ENCODE data around the gene SLC2A10. TPM values are rescaled to one million over a fixed set of nuclear protein-coding genes. Genes with fewer than 3 reads are reported as not detected.
"Not testable (repeated sequence)": the region's sequence is repeated elsewhere in the genome, so short reads cannot be mapped to it uniquely, and the experiment has no call there.

SLC2A10 gene
- total RNA-seq, 1 experiment from 2014 or later = 4.2 TPM

DNA sequence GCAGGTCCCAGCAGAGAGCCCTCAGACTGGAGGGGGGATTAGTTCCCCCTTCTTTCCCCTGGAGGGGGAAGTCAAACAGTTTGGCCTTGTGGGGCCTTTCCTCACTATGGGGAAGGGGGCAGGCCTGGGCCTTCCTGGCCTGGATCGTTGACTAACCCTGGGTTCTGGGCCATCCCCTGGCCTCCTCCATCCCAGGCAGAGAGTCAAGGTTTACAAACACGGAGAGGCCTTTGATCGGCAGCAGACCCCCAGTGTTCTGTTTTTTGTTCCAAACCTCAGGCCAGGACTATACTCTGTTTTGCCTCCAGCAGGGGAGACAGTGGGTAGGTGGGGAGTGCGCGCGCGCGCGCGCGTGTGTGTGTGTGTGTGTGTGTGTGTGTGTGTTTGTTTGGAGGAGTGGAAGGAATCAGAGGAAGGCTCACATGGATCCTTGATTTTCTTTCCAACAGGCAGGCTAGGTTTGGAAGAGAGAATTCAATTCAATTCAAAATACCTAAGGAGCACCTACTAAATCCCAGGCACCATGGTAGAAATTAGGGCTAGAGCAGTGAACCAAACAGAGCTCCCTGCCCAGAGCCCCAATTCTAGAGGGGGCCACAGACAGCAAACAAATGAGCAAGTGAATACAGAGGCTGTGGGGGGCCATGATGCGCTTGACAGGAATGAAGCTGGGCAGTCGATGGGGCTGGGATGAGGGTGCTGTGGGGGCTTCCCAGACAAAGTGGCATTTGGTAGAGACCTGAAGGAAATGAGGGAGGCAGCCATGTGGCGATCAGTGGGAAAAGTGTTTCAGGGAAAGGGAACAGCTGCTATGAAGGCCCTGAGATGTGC lies 35.0 kb upstream of the SLC2A10 start:
- POLR2A ChIA-PET = no interaction called here
- intact Hi-C loops (cut with micrococcal nuclease; ENCODE audit: unreplicated experiment) = no loop called here
- no peak overlapping the region for H3K4me3 Mint-ChIP-seq (ENCODE audit: unreplicated experiment)
- H3K36me3 Mint-ChIP-seq (ENCODE audit: insufficient read depth, unreplicated experiment) = no peaks in the 10 kb centered on the region
- H3K27ac Mint-ChIP-seq (ENCODE audit: unreplicated experiment) = no peak overlapping the region
- H3K4me1 ChIP-seq = no peaks in the 10 kb centered on the region
- no TSS peak for BruUV-seq (replicated peaks)
- no peak overlapping the region for H3K4me3 ChIP-seq (ENCODE audit: low read depth, low read length)
- no peaks in the 10 kb centered on the region for H3K27me3 ChIP-seq (replicated peaks; ENCODE audit: control insufficient read depth, insufficient read depth, low read length)
- H3K36me3 ChIP-seq (ENCODE audit: control insufficient read depth, insufficient read depth, low read length) = no peaks in the 10 kb centered on the region
- TF ChIP-seq, protein P1, sequence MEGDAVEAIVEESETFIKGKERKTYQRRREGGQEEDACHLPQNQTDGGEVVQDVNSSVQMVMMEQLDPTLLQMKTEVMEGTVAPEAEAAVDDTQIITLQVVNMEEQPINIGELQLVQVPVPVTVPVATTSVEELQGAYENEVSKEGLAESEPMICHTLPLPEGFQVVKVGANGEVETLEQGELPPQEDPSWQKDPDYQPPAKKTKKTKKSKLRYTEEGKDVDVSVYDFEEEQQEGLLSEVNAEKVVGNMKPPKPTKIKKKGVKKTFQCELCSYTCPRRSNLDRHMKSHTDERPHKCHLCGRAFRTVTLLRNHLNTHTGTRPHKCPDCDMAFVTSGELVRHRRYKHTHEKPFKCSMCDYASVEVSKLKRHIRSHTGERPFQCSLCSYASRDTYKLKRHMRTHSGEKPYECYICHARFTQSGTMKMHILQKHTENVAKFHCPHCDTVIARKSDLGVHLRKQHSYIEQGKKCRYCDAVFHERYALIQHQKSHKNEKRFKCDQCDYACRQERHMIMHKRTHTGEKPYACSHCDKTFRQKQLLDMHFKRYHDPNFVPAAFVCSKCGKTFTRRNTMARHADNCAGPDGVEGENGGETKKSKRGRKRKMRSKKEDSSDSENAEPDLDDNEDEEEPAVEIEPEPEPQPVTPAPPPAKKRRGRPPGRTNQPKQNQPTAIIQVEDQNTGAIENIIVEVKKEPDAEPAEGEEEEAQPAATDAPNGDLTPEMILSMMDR (IDR thresholded peaks at IDR 0.05; ENCODE audit: insufficient read depth in 1 of 2, low read depth in 1 of 2, low read length in 1 of 2, severe bottlenecking in 1 of 2, unreplicated experiment in 1 of 2) = no peak
- no peaks in the 10 kb centered on the region for H3K27me3 Mint-ChIP-seq (ENCODE audit: insufficient read depth, unreplicated experiment)
- no peak for DNase-seq
- peaks cover 25% of the 10 kb centered on the region for H3K9me3 Mint-ChIP-seq (ENCODE audit: unreplicated experiment)
- peaks cover 23% of the 10 kb centered on the region for H3K9me3 ChIP-seq
- CTCF ChIA-PET = interaction anchor here (0.6 kb wide), 1 partner anchor 22 kb away, joined by 3 read pairs; no protein-coding TSS in a partner anchor
- no peaks in the 10 kb centered on the region for H3K4me1 Mint-ChIP-seq (ENCODE audit: low read depth, unreplicated experiment)

DNA sequence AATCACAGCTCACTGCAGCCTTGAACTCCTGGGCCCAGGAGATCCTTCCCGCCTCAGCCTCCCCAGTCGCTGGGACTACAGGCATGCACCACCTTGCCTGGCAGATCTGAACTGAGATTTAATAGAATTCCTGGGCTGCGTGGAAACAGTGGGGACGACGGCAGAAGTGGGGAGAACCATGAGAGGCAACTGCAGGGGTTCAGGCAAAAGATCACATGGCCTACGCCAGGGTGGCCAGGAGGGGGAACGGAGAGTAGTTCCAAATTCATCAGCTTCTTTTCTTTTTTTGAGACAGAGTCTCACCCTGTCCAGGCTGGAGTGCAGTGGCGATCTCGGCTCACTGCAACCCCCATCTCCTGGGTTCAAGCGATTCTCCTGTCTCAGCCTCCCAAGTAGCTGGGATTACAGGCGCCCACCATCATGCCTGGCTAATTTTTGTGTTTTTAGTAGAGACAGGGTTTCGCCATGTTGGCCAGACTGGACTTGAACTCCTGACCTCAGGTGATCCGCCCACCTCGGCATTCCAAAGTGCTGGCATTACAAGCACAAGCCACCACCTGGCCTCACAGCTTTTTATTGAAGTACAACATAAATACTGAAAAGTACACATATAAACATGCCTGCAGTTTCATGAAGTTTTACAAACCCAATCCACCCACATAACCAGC lies 32.7 kb upstream of the SLC2A10 start:
- H3K4me3 Mint-ChIP-seq (ENCODE audit: unreplicated experiment); H3K36me3 ChIP-seq (ENCODE audit: control insufficient read depth, insufficient read depth, low read length); H3K27me3 ChIP-seq (replicated peaks; ENCODE audit: control insufficient read depth, insufficient read depth, low read length); H3K4me1 ChIP-seq; H3K27ac Mint-ChIP-seq (ENCODE audit: unreplicated experiment); H3K36me3 Mint-ChIP-seq (ENCODE audit: insufficient read depth, unreplicated experiment); H3K4me1 Mint-ChIP-seq (ENCODE audit: low read depth, unreplicated experiment); BruUV-seq (replicated peaks); H3K27me3 Mint-ChIP-seq (ENCODE audit: insufficient read depth, unreplicated experiment); intact Hi-C loops (cut with micrococcal nuclease; ENCODE audit: unreplicated experiment); H3K4me3 ChIP-seq (ENCODE audit: low read depth, low read length); DNase-seq: not testable (repeated sequence)
- peaks cover 10% of the 10 kb centered on the region for H3K9me3 Mint-ChIP-seq (ENCODE audit: unreplicated experiment)
- CTCF ChIA-PET = interaction anchor here (0.7 kb wide), 2 partner anchors 24 to 25 kb away, joined by 3 to 4 read pairs; no protein-coding TSS in a partner anchor
- POLR2A ChIA-PET = interaction anchor here (0.6 to 0.9 kb wide), 2 partner anchors 13 to 157 kb away, joined by 5 to 6 read pairs; no protein-coding TSS in a partner anchor
- peaks cover 13% of the 10 kb centered on the region; the same call in 1 of the 2 replicates for H3K9me3 ChIP-seq

DNA sequence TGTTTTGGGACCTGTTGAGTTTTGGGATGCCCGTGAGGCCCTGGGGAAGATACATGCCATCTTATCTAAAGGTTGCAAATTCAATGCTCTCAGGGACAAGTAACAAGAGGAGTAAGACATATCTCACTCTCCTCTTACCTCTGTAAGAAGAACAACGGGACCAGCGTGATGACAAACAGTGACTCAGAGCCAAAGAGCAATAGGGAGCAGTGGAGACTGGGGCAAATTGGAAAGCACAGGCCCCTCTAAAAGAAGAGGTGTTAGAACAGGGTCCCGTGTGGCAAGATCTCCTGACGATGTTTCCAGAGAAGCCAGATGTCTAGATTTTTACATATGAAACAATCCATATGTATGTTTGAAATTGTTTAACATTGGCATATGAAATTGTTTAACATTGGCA lies 31.8 kb upstream of the SLC2A10 start:
- intact Hi-C loops (cut with micrococcal nuclease; ENCODE audit: unreplicated experiment) = no loop called here
- ChIA-PET CTCF (interaction anchor here (0.7 kb wide), 1 partner anchor 25 kb away, joined by 4 read pairs; no protein-coding TSS in a partner anchor), POLR2A (no interaction called here)
- no TSS peak for BruUV-seq (replicated peaks)
- no peaks in the 10 kb centered on the region for H3K27me3 Mint-ChIP-seq (ENCODE audit: insufficient read depth, unreplicated experiment)
- H3K9me3 ChIP-seq = peaks cover 9% of the 10 kb centered on the region; the same call in 1 of the 2 replicates
- no peaks in the 10 kb centered on the region for H3K4me1 ChIP-seq
- no peak overlapping the region for H3K27ac Mint-ChIP-seq (ENCODE audit: unreplicated experiment)
- H3K4me3 Mint-ChIP-seq (ENCODE audit: unreplicated experiment) = no peak overlapping the region
- H3K27me3 ChIP-seq (replicated peaks; ENCODE audit: control insufficient read depth, insufficient read depth, low read length) = no peaks in the 10 kb centered on the region
- no peaks in the 10 kb centered on the region for H3K36me3 Mint-ChIP-seq (ENCODE audit: insufficient read depth, unreplicated experiment)
- peaks cover 9% of the 10 kb centered on the region for H3K9me3 Mint-ChIP-seq (ENCODE audit: unreplicated experiment)
- no peak overlapping the region for H3K4me3 ChIP-seq (ENCODE audit: low read depth, low read length)
- TF ChIP-seq, protein P1 (IDR thresholded peaks at IDR 0.05; ENCODE audit: insufficient read depth in 1 of 2, low read depth in 1 of 2, low read length in 1 of 2, severe bottlenecking in 1 of 2, unreplicated experiment in 1 of 2) = no peak
- no peaks in the 10 kb centered on the region for H3K4me1 Mint-ChIP-seq (ENCODE audit: low read depth, unreplicated experiment)
- H3K36me3 ChIP-seq (ENCODE audit: control insufficient read depth, insufficient read depth, low read length) = no peaks in the 10 kb centered on the region
- DNase-seq = no peak
